Erythroblast (primary cell): ENCODE measurements around the gene SETBP1.

ENCODE experiments used
- GATA1 ChIP-seq: IDR thresholded peaks from 2 replicates; pipeline ENCODE4 v1.6.1; 2011; ENCODE audit warnings: low read depth, mild to moderate bottlenecking, control low read depth, low read length, moderate library complexity
- POLR2A ChIP-seq: IDR thresholded peaks from 2 replicates; pipeline ENCODE4 v1.6.1; 2011; ENCODE audit warnings: mild to moderate bottlenecking, low read length

GRCh38 chr18:44856157-44856556 is 175.5 kb downstream of the SETBP1 start:
- TF ChIP-seq POLR2A = no peak
- TF ChIP-seq GATA1 = no peak
